SU-DHL-6 (cell line): ENCODE data around the gene POPDC2.

Experiments
- H2AFZ ChIP-seq: fragments of 200-600 bp; sonication (generic); 2 replicates; pipeline ENCODE4 v1.6.1; 2014; ENCODE audit warnings: low read depth, mild to moderate bottlenecking, moderate library complexity, mixed read lengths, antibody characterized with exemption, low read length; ENCODE audit not compliant: severe bottlenecking
- H3F3A ChIP-seq: fragments of 200-600 bp; shearing (Covaris generic); 2 replicates; pipeline ENCODE4 v1.6.0; 2016; ENCODE audit warnings: antibody characterized with exemption, mild to moderate bottlenecking; ENCODE audit not compliant: insufficient read depth
- H3K27ac ChIP-seq: fragments of 200-600 bp; sonication (generic); 2 replicates; pipeline ENCODE4 v1.5.1; 2016; ENCODE audit warnings: low read depth, mild to moderate bottlenecking, low read length, moderate library complexity, mixed read lengths
- H3K27me3 ChIP-seq: fragments of 200-600 bp; sonication (generic), shearing (Covaris generic); 2 replicates; pipeline ENCODE4 v1.6.0; 2014; ENCODE audit warnings: mild to moderate bottlenecking, low read length
- H3K36me3 ChIP-seq: fragments of 200-600 bp; sonication (generic); 2 replicates; pipeline ENCODE4 v1.6.1; 2014; ENCODE audit warnings: mild to moderate bottlenecking, low read length, mixed read lengths
- H3K4me2 ChIP-seq: fragments of 300-600, 200-600 bp; shearing (Covaris generic), sonication (generic); 2 replicates; pipeline ENCODE4 v1.6.0; 2014; ENCODE audit warnings: low read length, low read depth, mild to moderate bottlenecking; ENCODE audit not compliant: poor library complexity, severe bottlenecking
- H3K4me3 ChIP-seq: fragments of 200-600 bp; sonication (generic); 2 replicates; pipeline ENCODE4 v1.5.1; 2014; ENCODE audit warnings: antibody characterized with exemption, low read length, mild to moderate bottlenecking, mixed read lengths; ENCODE audit not compliant: insufficient read depth, poor library complexity, severe bottlenecking
- H3K79me2 ChIP-seq: fragments of 200-600 bp; sonication (generic); 2 replicates; pipeline ENCODE4 v1.6.1; 2014; ENCODE audit warnings: mild to moderate bottlenecking, low read length, moderate library complexity; ENCODE audit not compliant: insufficient read depth
- H3K9ac ChIP-seq: fragments of 200-600 bp; sonication (generic); 2 replicates; pipeline ENCODE4 v1.7.0; 2014; ENCODE audit warnings: mild to moderate bottlenecking, low read length
- H3K9me2 ChIP-seq: fragments of 200-600 bp; sonication (generic); replicated peaks from 2 replicates; pipeline ENCODE4 v1.6.1; 2014; ENCODE audit warnings: low read length; ENCODE audit not compliant: insufficient read depth
- H3K9me3 ChIP-seq: fragments of 200-600 bp; sonication (generic); 2 replicates; pipeline ENCODE4 v1.6.1; 2014; ENCODE audit warnings: low read length, mixed read lengths; ENCODE audit not compliant: insufficient read depth
- H4K20me1 ChIP-seq: fragments of 200-600 bp; sonication (generic); 2 replicates; pipeline ENCODE4 v1.6.1; 2014; ENCODE audit warnings: low read depth, mild to moderate bottlenecking, antibody characterized with exemption, low read length, moderate library complexity, mixed read lengths
- EZH2phosphoT487 ChIP-seq: fragments of 200-600 bp; sonication (generic), shearing (Covaris generic); conservative IDR thresholded peaks from 2 replicates; pipeline ENCODE4 v1.6.1; 2018; ENCODE audit warnings: mild to moderate bottlenecking, antibody characterized with exemption, low read length, moderate library complexity, mixed read lengths
- TF ChIP-seq, protein P1 (sequence below): fragments of 200-600 bp; sonication (generic); IDR thresholded peaks from one replicate; pipeline ENCODE4 v1.5.1; 2017; ENCODE audit warnings: antibody characterized with exemption, mild to moderate bottlenecking, low read length, moderate library complexity; ENCODE audit not compliant: insufficient read depth, poor library complexity, severe bottlenecking

The POPDC2 gene

DNA sequence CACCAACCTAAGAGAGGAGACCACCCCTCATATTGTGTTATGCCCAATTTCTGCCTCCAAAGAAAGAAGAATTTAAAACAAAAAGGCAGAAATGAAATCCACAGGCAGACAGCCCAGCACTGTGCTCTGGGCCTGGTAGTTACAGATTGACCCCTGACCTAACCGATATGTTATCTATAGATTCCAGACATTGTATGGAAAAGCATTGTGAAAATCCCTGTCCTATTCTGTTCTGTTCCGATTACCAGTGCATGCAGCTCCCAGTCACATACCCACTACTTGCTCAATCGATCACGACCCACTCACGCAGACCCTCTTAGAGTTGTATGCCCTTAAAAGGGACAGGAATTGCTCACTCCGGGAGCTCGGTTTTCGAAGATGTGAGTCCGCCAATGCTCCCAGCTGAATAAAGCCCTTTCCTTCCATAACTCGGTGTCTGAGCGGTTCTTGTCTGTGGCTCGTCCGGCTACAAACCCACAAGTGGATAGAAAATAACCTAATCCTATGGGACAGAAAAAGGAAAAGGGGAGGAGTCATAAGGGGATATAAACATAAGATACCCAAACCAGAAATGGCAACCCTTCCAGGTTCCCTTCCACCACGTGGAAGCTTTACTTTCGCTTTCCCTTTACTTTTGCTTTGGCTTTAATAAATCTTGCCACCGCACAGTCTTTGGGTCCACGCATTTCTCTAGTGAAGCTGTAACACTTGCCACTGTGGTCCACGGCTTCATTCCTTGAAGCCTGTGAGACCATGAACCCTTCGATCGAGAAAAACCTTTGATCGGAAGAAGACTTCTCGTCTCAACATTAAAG is 40.7 kb upstream of the POPDC2 start:
- TF ChIP-seq, protein P1, sequence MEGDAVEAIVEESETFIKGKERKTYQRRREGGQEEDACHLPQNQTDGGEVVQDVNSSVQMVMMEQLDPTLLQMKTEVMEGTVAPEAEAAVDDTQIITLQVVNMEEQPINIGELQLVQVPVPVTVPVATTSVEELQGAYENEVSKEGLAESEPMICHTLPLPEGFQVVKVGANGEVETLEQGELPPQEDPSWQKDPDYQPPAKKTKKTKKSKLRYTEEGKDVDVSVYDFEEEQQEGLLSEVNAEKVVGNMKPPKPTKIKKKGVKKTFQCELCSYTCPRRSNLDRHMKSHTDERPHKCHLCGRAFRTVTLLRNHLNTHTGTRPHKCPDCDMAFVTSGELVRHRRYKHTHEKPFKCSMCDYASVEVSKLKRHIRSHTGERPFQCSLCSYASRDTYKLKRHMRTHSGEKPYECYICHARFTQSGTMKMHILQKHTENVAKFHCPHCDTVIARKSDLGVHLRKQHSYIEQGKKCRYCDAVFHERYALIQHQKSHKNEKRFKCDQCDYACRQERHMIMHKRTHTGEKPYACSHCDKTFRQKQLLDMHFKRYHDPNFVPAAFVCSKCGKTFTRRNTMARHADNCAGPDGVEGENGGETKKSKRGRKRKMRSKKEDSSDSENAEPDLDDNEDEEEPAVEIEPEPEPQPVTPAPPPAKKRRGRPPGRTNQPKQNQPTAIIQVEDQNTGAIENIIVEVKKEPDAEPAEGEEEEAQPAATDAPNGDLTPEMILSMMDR: no peak
- no peak for TF ChIP-seq EZH2phosphoT487
- no peak overlapping the region for H3K4me2 ChIP-seq
- no peak overlapping the region for H3K27ac ChIP-seq
- no peak overlapping the region for H3K4me3 ChIP-seq
- no peaks in the 10 kb centered on the region for H4K20me1 ChIP-seq
- H3K9ac ChIP-seq: no peak overlapping the region
- no peaks in the 10 kb centered on the region for H3K9me3 ChIP-seq
- no peaks in the 10 kb centered on the region for H3F3A ChIP-seq
- no peaks in the 10 kb centered on the region for H3K9me2 ChIP-seq
- H3K79me2 ChIP-seq: no peaks in the 10 kb centered on the region
- H3K36me3 ChIP-seq: no peaks in the 10 kb centered on the region
- H2AFZ ChIP-seq: no peak overlapping the region
- no peaks in the 10 kb centered on the region for H3K27me3 ChIP-seq

DNA sequence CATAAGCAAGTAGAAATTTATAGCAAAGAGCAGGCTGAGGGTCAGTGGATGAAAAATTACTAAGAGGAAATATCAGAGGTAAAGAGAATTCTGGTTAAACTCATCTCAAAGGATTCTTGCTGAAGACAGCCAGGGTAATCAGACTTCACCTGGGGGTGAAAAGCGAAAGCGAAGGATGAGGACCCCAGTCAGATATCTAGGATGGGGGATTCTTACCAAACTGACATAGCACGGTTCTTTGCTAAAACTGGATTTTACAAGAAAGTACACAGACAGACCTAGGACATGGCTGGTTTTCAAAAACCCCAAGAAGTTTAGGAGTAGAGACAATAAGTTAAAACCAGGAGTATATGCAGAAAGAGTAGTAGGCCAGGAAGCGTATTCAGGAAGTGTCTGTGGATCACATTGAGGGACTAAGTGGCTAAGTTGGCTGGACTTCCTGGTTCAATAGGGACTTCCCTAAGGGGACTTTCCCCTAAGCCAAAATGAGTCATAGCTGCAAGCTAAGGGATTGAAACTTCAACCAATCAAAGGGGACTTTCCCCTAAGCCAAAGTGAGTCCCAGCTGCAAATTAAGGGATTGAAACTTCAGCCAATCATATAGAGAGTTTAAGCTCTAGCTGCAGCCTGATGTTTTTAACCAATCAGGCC is 40.0 kb upstream of the POPDC2 start:
- Histone ChIP-seq H3K4me3 (no peak overlapping the region), H2AFZ (peak overlapping the region; percentile 30), H3K27ac (no peak overlapping the region), H3K9ac (no peak overlapping the region), H3K79me2 (no peaks in the 10 kb centered on the region), H3K4me2 (no peak overlapping the region), H3K36me3 (no peaks in the 10 kb centered on the region), H3K9me3 (no peaks in the 10 kb centered on the region), H3K27me3 (no peaks in the 10 kb centered on the region), H4K20me1 (no peaks in the 10 kb centered on the region), H3F3A (no peaks in the 10 kb centered on the region), H3K9me2 (no peaks in the 10 kb centered on the region)
- TF ChIP-seq, protein P1: no peak
- TF ChIP-seq EZH2phosphoT487: no peak

DNA sequence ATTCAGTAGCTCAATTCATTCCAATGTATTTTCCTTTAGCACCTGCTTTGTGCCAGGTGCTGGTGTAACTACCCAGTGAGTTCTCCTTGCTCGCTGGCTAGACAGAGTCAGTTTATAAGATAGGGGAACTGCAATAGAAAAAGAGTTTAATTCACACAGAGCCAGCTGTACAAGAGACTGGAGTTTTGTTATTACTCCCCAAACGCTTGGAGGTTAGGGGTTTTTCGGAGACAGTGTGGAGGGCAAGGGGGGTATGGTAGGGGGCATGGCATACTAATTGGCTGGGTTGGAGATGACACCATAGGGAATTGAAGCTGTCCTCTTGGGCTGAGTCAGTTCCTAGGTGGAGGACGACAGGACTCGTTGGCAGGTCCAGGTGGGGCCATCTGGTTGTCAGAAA is 37.0 kb upstream of the POPDC2 start:
- Histone ChIP-seq H3K9me2 (no peaks in the 10 kb centered on the region), H4K20me1 (no peaks in the 10 kb centered on the region), H3K4me2 (no peak overlapping the region), H3F3A (no peaks in the 10 kb centered on the region), H3K27me3 (no peaks in the 10 kb centered on the region), H3K27ac (no peak overlapping the region), H3K9ac (no peak overlapping the region), H2AFZ (no peak overlapping the region), H3K9me3 (no peaks in the 10 kb centered on the region), H3K4me3 (no peak overlapping the region), H3K79me2 (no peaks in the 10 kb centered on the region), H3K36me3 (no peaks in the 10 kb centered on the region)
- no peak for TF ChIP-seq EZH2phosphoT487
- TF ChIP-seq, protein P1: no peak
